ENCODE results near the gene TMPRSS3.

The TMPRSS3 gene

GRCh38 chr21:42369821-42370220, 26.0 kb downstream of the TMPRSS3 start:
- DNase-seq, result no peak

- no peak for DNase-seq
Observed at GRCh38 chr21:42367367-42368165, 28.3 kb downstream of the TMPRSS3 start.

- no peak for DNase-seq
Observed at GRCh38 chr21:42366292-42367010, 29.4 kb downstream of the TMPRSS3 start, which contains the start of gene TFF1. Gene TFF1 (minus strand): TSS chr21:42366535. CDS start chr21:42366495, 40 bp downstream.

GRCh38 chr21:42365770-42366169, 30.1 kb downstream of the TMPRSS3 start:
- DNase-seq, result no peak

GRCh38 chr21:42364304-42364865, 31.5 kb downstream of the TMPRSS3 start:
- no peak for DNase-seq

GRCh38 chr21:42363312-42363711, 32.5 kb downstream of the TMPRSS3 start:
- DNase-seq, result no peak

GRCh38 chr21:42362700-42363099, 33.2 kb downstream of the TMPRSS3 start:
- DNase-seq, result no peak

- DNase-seq, result no peak
Observed at GRCh38 chr21:42362198-42362597, 33.7 kb downstream of the TMPRSS3 start.

GRCh38 chr21:42361286-42361685, 34.6 kb downstream of the TMPRSS3 start:
- no peak for DNase-seq

GRCh38 chr21:42360317-42360716, 35.5 kb downstream of the TMPRSS3 start:
- no peak for DNase-seq

- no peak for DNase-seq
Observed at GRCh38 chr21:42358937-42359336, 36.9 kb downstream of the TMPRSS3 start.

- DNase-seq, result no peak
Observed at GRCh38 chr21:42358261-42358660, 37.6 kb downstream of the TMPRSS3 start.

GRCh38 chr21:42357307-42357706, 38.5 kb downstream of the TMPRSS3 start:
- no peak for DNase-seq

- no peak for DNase-seq
Observed at GRCh38 chr21:42356650-42357049, 39.2 kb downstream of the TMPRSS3 start.

GRCh38 chr21:42356046-42356445, 39.8 kb downstream of the TMPRSS3 start:
- DNase-seq, result no peak

GRCh38 chr21:42353623-42354022, 42.2 kb downstream of the TMPRSS3 start:
- no peak for DNase-seq

GRCh38 chr21:42352441-42353095, 43.3 kb downstream of the TMPRSS3 start:
- DNase-seq, result no peak

- no peak for DNase-seq
Observed at GRCh38 chr21:42351626-42352440, 44.0 kb downstream of the TMPRSS3 start.

- DNase-seq, result no peak
Observed at GRCh38 chr21:42350927-42351426, 44.9 kb downstream of the TMPRSS3 start, which contains the start of gene TFF2. Gene TFF2 (minus strand): TSS chr21:42350994. CDS start chr21:42350957, 37 bp downstream.

GRCh38 chr21:42350318-42350910, 45.4 kb downstream of the TMPRSS3 start:
- no peak for DNase-seq

Data from midbrain (tissue), 1 donor.